HCT116 (cell line): ENCODE results near the gene SEH1L.

Experiments
- EZH2 ChIP-seq: fragments of 200-600 bp; sonication (generic); IDR thresholded peaks from 2 replicates; pipeline ENCODE4 v1.6.1; 2017; ENCODE audit warnings: antibody characterized with exemption, mixed run types
- POLR2A ChIP-seq: IDR thresholded peaks from 2 replicates; pipeline ENCODE4 v1.7.0; 2011; ENCODE audit warnings: borderline replicate concordance; ENCODE audit not compliant: insufficient read depth, insufficient read length; ENCODE audit errors: extremely low read depth
- RAD21 ChIP-seq: IDR thresholded peaks from 2 replicates; pipeline ENCODE4 v1.6.1; 2012; ENCODE audit warnings: low read depth, mild to moderate bottlenecking
- ZBTB33 ChIP-seq: IDR thresholded peaks from 2 replicates; pipeline ENCODE4 v1.6.1; 2011; ENCODE audit warnings: mild to moderate bottlenecking, low read length, moderate library complexity; ENCODE audit not compliant: insufficient replicate concordance; ENCODE audit errors: extremely low read depth
- TF ChIP-seq, protein P1 (sequence below), 3 experiments: fragments of 200-600 bp in 1 of 3; sonication (generic) in 1 of 3; IDR thresholded peaks in 2 of 3; conservative IDR thresholded peaks in 1 of 3; 2 replicates each; pipeline ENCODE4 v1.5.1; 2012 to 2017; ENCODE audit warnings: low read depth in 2 of 3, low read length in 2 of 3, antibody characterized with exemption in 1 of 3, borderline replicate concordance in 1 of 3, control low read depth in 1 of 3, mild to moderate bottlenecking in 1 of 3, mixed read lengths in 1 of 3, mixed run types in 1 of 3, moderate library complexity in 1 of 3; ENCODE audit not compliant: insufficient read depth in 1 of 3

- TF ChIP-seq ZBTB33 (no peak), RAD21 (no peak), POLR2A (no peak), EZH2 (no peak)
- TF ChIP-seq, protein P1, sequence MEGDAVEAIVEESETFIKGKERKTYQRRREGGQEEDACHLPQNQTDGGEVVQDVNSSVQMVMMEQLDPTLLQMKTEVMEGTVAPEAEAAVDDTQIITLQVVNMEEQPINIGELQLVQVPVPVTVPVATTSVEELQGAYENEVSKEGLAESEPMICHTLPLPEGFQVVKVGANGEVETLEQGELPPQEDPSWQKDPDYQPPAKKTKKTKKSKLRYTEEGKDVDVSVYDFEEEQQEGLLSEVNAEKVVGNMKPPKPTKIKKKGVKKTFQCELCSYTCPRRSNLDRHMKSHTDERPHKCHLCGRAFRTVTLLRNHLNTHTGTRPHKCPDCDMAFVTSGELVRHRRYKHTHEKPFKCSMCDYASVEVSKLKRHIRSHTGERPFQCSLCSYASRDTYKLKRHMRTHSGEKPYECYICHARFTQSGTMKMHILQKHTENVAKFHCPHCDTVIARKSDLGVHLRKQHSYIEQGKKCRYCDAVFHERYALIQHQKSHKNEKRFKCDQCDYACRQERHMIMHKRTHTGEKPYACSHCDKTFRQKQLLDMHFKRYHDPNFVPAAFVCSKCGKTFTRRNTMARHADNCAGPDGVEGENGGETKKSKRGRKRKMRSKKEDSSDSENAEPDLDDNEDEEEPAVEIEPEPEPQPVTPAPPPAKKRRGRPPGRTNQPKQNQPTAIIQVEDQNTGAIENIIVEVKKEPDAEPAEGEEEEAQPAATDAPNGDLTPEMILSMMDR (IDR thresholded peaks at IDR 0.05 in 2 of 3, conservative IDR thresholded peaks at IDR 0.05 in 1 of 3; ENCODE audit: borderline replicate concordance in 1 of 3, insufficient read depth in 1 of 3, low read depth in 2 of 3, low read length in 2 of 3), result no peak
Measured at GRCh38 chr18:13036622-13037320, 89.0 kb downstream of the SEH1L start.
